Lower leg skin (tissue), 3 donors: ENCODE measurements around the gene FIBIN.

ENCODE experiments used
- CTCF ChIP-seq, 3 donors: fragments of 450-650 bp; IDR thresholded peaks; one replicate each; pipeline ENCODE4 v1.5.1; 2016; ENCODE audit warnings: antibody characterized with exemption in 3 of 3, mild to moderate bottlenecking in 3 of 3, moderate library complexity in 2 of 3
- POLR2A ChIP-seq, 2 donors: fragments of 450-650 bp; IDR thresholded peaks; one replicate each; pipeline ENCODE4 v1.6.1; 2016 to 2017; ENCODE audit warnings: antibody characterized with exemption in 2 of 2, mild to moderate bottlenecking in 1 of 2, moderate library complexity in 1 of 2

GRCh38 chr11:27002431-27002830, 8.5 kb downstream of the FIBIN start:
- no peak for TF ChIP-seq CTCF (IDR thresholded peaks at IDR 0.05)
- TF ChIP-seq POLR2A (IDR thresholded peaks at IDR 0.05): no peak
